ENCODE results near the gene STIM1.
A peak's percentile ranks its signal among the peaks of the same experiment; 100 is the strongest.

STIM1 gene

DNA sequence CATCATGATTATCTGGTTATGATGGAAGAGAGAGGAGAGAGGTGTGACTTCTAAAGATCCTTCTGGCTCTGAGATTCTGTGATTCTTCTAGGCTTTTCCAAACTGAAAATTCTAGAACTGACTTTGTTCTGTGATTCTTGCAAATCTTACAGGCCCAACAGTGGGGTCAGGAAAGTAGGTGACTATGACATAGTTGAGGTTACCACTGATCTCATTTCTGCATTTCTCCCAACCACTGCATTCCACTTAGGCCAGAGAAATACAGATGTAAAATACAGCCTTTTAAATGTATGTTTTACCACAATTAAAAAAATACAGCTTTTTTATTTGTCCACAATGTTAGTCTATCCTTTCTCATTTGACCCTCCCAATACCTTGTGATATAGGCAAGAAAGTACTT, 83.7 kb downstream of the STIM1 start:
- no peak overlapping the region for H3K4me3 ChIP-seq (ENCODE audit: low read depth, low read length)
- peak; percentile 98 for DNase-seq (ENCODE audit: low read depth)
- TF ChIP-seq, protein P1, sequence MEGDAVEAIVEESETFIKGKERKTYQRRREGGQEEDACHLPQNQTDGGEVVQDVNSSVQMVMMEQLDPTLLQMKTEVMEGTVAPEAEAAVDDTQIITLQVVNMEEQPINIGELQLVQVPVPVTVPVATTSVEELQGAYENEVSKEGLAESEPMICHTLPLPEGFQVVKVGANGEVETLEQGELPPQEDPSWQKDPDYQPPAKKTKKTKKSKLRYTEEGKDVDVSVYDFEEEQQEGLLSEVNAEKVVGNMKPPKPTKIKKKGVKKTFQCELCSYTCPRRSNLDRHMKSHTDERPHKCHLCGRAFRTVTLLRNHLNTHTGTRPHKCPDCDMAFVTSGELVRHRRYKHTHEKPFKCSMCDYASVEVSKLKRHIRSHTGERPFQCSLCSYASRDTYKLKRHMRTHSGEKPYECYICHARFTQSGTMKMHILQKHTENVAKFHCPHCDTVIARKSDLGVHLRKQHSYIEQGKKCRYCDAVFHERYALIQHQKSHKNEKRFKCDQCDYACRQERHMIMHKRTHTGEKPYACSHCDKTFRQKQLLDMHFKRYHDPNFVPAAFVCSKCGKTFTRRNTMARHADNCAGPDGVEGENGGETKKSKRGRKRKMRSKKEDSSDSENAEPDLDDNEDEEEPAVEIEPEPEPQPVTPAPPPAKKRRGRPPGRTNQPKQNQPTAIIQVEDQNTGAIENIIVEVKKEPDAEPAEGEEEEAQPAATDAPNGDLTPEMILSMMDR (conservative IDR thresholded peaks at IDR 0.05; ENCODE audit: low read depth, low read length) = no peak

DNA sequence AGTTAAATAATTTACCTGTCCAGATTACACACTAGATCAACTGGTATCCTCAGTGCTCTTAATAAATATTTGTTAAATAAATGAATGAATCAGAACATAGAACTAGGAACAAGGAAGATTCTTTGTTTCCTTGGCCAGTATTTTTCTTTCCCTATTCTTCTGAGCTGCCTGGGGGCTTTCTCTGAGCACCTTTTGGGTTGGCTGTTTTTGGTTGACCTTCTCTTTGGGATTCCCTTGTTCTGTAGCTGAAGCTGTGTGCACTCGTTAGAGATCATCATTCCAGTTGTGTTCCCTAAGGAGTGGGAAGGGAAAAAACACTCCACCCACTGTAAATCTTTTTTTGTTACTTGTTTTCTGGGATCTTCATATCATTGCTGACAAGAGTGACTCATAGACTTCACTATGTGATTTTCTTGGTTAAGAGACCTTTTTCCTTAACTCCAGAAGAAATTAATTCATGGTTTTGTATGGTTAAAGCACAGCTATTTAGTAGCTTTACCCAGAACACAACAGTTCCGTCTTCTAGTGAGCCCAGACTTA, 84.3 kb downstream of the STIM1 start:
- peak; percentile 72 for DNase-seq (ENCODE audit: low read depth)
- TF ChIP-seq, protein P1 (conservative IDR thresholded peaks at IDR 0.05; ENCODE audit: low read depth, low read length) = no peak

DNA sequence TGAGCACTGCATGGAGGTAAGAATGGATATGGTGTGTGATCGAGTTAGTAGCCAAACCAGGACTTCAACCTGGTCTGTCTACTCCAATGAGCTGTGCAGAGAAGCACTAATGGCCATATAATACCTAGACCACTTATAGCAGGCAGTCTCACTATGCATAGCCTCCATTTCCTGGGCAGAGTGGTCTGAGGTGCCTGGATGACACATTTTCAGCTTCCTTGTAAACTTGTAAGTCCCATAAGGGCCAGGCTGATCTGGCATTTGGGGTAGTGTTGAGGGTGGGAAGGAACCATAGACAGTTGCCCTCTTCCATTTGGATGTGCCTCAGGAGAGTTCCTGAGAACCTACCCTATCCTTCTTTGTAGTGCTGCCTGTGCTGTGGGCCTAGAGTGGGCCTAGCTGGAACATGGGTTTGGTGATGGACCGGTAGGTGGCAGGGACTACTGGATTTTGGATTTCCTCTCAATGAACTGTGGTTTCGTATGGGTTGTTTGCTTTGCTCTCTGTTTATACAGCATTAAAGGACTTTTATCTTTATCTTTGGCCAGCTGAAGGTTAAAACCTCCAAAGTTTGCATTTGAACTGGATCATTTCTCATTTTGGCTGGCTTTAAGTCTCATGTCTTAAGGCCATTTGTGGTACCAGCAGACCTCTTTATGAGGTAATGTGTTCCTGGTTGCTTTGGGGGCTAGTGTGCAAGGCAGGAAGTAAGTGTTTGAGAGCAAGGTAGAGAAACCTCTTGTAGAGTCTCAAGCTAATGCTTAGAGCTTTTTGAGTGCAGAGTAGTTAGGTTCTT, 86.9 kb downstream of the STIM1 start:
- H3K4me3 ChIP-seq (ENCODE audit: low read depth, low read length) = no peak overlapping the region
- TF ChIP-seq, protein P1 (conservative IDR thresholded peaks at IDR 0.05; ENCODE audit: low read depth, low read length) = no peak
- peak; percentile 30 for DNase-seq (ENCODE audit: low read depth)

More for the DNA sequence above, 84.3 kb downstream of the STIM1 start:
- no peak overlapping the region for H3K4me3 ChIP-seq (ENCODE audit: low read depth, low read length)

DNA sequence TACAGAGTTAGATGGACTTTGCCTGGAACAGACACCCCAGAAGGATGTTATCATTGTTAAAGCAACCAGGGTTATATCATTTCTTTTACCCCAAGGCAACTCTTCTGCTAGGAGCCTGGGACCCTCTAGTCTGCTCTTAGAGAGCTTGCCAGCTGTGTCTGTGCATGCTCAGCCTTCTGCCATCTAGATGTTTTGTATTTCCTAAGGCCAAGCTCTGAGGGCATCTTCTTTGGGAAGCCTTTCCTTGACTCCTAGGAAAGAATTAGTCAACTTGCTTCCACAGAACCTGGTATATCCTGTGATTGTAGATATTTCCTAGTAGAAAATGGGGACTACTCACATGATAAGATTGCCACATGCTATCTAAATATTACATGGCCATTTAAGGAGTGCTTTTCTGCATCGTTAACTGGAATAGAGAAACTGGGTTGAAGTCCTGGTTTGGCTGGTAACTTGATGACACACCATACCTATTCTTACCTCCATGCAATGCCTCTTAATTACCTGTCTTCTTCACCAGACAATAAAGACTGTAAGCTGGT, 87.6 kb downstream of the STIM1 start:
- DNase-seq (ENCODE audit: low read depth) = peak; percentile 42
- H3K4me3 ChIP-seq (ENCODE audit: low read depth, low read length) = no peak overlapping the region
- TF ChIP-seq, protein P1 (conservative IDR thresholded peaks at IDR 0.05; ENCODE audit: low read depth, low read length) = no peak

DNA sequence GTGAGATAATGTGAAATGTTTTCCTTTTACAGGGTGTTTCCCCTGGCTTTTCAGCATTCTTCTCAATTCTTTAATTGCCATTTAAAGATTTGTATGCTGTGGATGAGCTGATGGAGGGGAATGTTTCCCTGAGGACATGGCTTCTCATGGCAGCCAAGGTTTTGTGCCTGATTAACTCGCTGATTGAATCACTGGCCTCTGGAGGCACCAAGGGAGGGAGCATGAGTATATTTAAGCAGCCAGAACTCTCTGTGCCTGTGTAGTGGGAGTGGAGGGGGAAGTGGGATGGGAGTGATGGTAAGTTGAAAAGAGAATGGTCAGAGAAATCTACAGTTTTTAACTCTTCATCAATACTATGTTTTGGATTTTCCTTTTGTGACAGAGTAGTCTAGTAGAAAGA, 88.7 kb downstream of the STIM1 start:
- no peak overlapping the region for H3K4me3 ChIP-seq (ENCODE audit: low read depth, low read length)
- TF ChIP-seq, protein P1 (conservative IDR thresholded peaks at IDR 0.05; ENCODE audit: low read depth, low read length) = no peak
- DNase-seq (ENCODE audit: low read depth) = no peak

DNA sequence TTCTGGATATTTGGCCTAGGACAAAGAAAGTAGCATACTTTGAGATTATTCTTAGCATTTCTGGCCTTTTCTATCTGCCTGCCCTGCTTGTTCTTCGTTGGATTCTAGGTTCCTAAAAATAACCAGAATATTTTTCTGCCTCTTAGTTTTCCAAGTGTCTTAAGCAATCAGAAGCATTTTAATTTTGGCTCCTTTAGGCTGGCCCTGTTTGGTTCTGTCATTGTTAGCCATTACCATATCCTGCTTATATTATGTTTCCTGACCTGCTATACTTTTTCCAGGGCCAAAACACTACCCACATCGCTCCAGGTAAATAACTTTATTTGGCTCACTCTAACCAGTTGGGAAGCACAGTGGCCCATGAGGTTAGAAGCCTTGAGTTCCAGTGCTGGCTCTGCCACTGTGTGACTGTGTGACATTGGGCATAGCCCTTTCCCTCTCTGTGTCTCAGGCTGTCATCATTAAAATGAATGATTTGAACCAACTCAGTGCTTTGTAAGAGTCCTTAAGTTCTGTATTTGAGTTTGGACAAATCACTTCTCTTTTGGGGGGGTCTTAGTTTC, 91.1 kb downstream of the STIM1 start:
- H3K4me3 ChIP-seq (ENCODE audit: low read depth, low read length) = no peak overlapping the region
- TF ChIP-seq, protein P1 (conservative IDR thresholded peaks at IDR 0.05; ENCODE audit: low read depth, low read length) = no peak
- DNase-seq (ENCODE audit: low read depth) = no peak
